A549 (cell line): ENCODE results near the gene CPSF4.

Experiments
- CBX2 ChIP-seq: fragments of 200-600 bp; sonication (generic); IDR thresholded peaks from 2 replicates; pipeline ENCODE4 v1.6.1; 2016; ENCODE audit warnings: low read depth, mild to moderate bottlenecking, borderline replicate concordance
- EP300 ChIP-seq, 2 experiments: fragments of >200 bp; sonication (Bioruptor Twin); formaldehyde crosslinking; IDR thresholded peaks; 2 replicates in 1 of 2; 3 replicates in 1 of 2; pipeline ENCODE4 v1.6.1; 2016 to 2017
- GATA3 ChIP-seq: IDR thresholded peaks from 2 replicates; pipeline ENCODE4 v1.6.1; 2012; ENCODE audit warnings: borderline replicate concordance
- JUN ChIP-seq, 2 experiments: fragments of >200 bp; sonication (Bioruptor Twin); formaldehyde crosslinking; IDR thresholded peaks; 2 replicates in 1 of 2; 3 replicates in 1 of 2; pipeline ENCODE4 v1.6.1; 2016 to 2017
- POLR2A ChIP-seq: IDR thresholded peaks from 2 replicates; pipeline ENCODE4 v1.6.1; 2012; ENCODE audit warnings: mild to moderate bottlenecking, low read length
- POLR2AphosphoS2 ChIP-seq: conservative IDR thresholded peaks from 2 replicates; pipeline ENCODE4 v1.6.1; 2012; ENCODE audit warnings: low read length, improper control_type of control experiment, inconsistent platforms
- RAD21 ChIP-seq, 2 experiments: fragments of >200 bp in 1 of 2; sonication (Bioruptor Twin) in 1 of 2; formaldehyde crosslinking in 1 of 2; IDR thresholded peaks in 1 of 2; conservative IDR thresholded peaks in 1 of 2; 2 replicates in 1 of 2; 3 replicates in 1 of 2; pipeline ENCODE4 v1.6.1; 2012 to 2018; ENCODE audit warnings: inconsistent platforms in 1 of 2
- RCOR1 ChIP-seq: fragments of 150-350 bp; IDR thresholded peaks from 2 replicates; pipeline ENCODE4 v1.6.1; 2014; ENCODE audit warnings: antibody characterized with exemption, low read length, low read depth
- REST ChIP-seq: fragments of 200-600 bp; sonication (generic); IDR thresholded peaks from 2 replicates; pipeline ENCODE4 v1.6.1; 2016; ENCODE audit warnings: antibody characterized with exemption, mild to moderate bottlenecking, moderate library complexity
- ZNF302 ChIP-seq: fragments of 250-450 bp; sonication (Bioruptor Pico); IDR thresholded peaks from 2 replicates; pipeline ENCODE4 v1.9.0; 2021; ENCODE audit warnings: inconsistent platforms, mild to moderate bottlenecking, moderate library complexity
- TF ChIP-seq, protein P1 (sequence below): IDR thresholded peaks from 2 replicates; pipeline ENCODE4 v1.6.1; 2012
- TF ChIP-seq, protein P2 (sequence below): IDR thresholded peaks from 2 replicates; pipeline ENCODE4 v1.6.1; 2012
- TF ChIP-seq, protein P3 (sequence below): fragments of >200 bp; sonication (Bioruptor Twin); formaldehyde crosslinking; IDR thresholded peaks from 3 replicates; pipeline ENCODE4 v1.5.1; 2016

DNA sequence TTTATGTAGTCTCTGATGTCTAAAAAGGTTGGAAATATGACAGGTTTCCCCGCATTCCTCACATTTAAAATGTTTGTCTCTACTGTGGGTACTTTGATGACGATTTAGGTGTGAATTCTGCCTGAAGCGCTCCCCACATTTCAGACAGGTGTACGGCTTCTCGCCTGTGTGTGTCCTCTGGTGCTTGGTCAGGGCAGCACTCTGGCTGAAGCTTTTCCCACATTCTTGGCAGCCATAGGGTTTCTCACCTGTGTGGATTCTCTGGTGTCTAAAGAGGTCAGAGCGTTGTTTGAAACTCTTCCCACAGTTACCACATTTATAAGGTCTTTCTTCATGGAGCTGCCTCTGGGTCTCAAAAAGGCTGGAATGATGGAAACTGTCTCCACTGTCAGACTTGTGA is 55.1 kb downstream of the CPSF4 start:
- TF ChIP-seq JUN (IDR thresholded peaks at IDR 0.05): no peak
- TF ChIP-seq RCOR1: no peak
- no peak for TF ChIP-seq CBX2
- TF ChIP-seq, protein P1, sequence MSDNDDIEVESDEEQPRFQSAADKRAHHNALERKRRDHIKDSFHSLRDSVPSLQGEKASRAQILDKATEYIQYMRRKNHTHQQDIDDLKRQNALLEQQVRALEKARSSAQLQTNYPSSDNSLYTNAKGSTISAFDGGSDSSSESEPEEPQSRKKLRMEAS: no peak
- TF ChIP-seq, protein P2, sequence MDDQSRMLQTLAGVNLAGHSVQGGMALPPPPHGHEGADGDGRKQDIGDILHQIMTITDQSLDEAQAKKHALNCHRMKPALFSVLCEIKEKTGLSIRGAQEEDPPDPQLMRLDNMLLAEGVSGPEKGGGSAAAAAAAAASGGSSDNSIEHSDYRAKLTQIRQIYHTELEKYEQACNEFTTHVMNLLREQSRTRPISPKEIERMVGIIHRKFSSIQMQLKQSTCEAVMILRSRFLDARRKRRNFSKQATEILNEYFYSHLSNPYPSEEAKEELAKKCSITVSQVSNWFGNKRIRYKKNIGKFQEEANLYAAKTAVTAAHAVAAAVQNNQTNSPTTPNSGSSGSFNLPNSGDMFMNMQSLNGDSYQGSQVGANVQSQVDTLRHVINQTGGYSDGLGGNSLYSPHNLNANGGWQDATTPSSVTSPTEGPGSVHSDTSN: no peak
- TF ChIP-seq, protein P3, sequence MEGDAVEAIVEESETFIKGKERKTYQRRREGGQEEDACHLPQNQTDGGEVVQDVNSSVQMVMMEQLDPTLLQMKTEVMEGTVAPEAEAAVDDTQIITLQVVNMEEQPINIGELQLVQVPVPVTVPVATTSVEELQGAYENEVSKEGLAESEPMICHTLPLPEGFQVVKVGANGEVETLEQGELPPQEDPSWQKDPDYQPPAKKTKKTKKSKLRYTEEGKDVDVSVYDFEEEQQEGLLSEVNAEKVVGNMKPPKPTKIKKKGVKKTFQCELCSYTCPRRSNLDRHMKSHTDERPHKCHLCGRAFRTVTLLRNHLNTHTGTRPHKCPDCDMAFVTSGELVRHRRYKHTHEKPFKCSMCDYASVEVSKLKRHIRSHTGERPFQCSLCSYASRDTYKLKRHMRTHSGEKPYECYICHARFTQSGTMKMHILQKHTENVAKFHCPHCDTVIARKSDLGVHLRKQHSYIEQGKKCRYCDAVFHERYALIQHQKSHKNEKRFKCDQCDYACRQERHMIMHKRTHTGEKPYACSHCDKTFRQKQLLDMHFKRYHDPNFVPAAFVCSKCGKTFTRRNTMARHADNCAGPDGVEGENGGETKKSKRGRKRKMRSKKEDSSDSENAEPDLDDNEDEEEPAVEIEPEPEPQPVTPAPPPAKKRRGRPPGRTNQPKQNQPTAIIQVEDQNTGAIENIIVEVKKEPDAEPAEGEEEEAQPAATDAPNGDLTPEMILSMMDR: no peak
- no peak for TF ChIP-seq POLR2A
- TF ChIP-seq REST: no peak
- no peak for TF ChIP-seq GATA3
- no peak for TF ChIP-seq RAD21 (conservative IDR thresholded peaks at IDR 0.05 in 1 of 2, IDR thresholded peaks at IDR 0.05 in 1 of 2)
- TF ChIP-seq EP300 (IDR thresholded peaks at IDR 0.05): no peak
- no peak for TF ChIP-seq POLR2AphosphoS2
- no peak for TF ChIP-seq ZNF302 (CRISPR knock-in tag)
